Keratinocyte (primary cell): ENCODE results near the gene PCIF1. TPM values are rescaled to one million over a fixed set of nuclear protein-coding genes. Genes with fewer than 3 reads are reported as not detected.

Experiments used
- DNase-seq: peaks from one replicate; pipeline ENCODE4 v3.0.0-alpha.2; 2011; ENCODE audit warnings: low read depth, missing footprints, low spot score
- FAIRE-seq: peaks from 2 replicates; lab custom pipeline; 2011; peaks lifted over from hg19 to GRCh38; lab: Jason Lieb, UNC
- H2AFZ ChIP-seq: 2 replicates; pipeline ENCODE4 v1.6.0; 2012; ENCODE audit warnings: low read length, control low read depth, inconsistent platforms; ENCODE audit not compliant: control insufficient read depth
- H3K27ac ChIP-seq: 2 replicates; pipeline ENCODE4 v1.5.1; 2011; ENCODE audit warnings: low read length; ENCODE audit not compliant: control insufficient read depth, insufficient read depth
- H3K27me3 ChIP-seq: 3 replicates; pipeline ENCODE4 v1.6.0; 2011; ENCODE audit warnings: low read length; ENCODE audit not compliant: control insufficient read depth, insufficient read depth; ENCODE audit errors: extremely low read depth
- H3K36me3 ChIP-seq, 2 experiments: 2 replicates in 1 of 2; 3 replicates in 1 of 2; pipeline ENCODE4 v1.5.1; 2011; ENCODE audit warnings: low read length in 2 of 2, mild to moderate bottlenecking in 1 of 2; ENCODE audit not compliant: control insufficient read depth in 2 of 2, insufficient read depth in 2 of 2; ENCODE audit errors: extremely low read depth in 1 of 2
- H3K4me1 ChIP-seq: 3 replicates; pipeline ENCODE4 v1.5.1; 2011; ENCODE audit warnings: low read length; ENCODE audit not compliant: control insufficient read depth, insufficient read depth; ENCODE audit errors: extremely low read depth
- H3K4me2 ChIP-seq: 3 replicates; pipeline ENCODE4 v1.6.0; 2011; ENCODE audit warnings: low read depth, low read length; ENCODE audit not compliant: control insufficient read depth, insufficient read depth; ENCODE audit errors: extremely low read depth
- H3K4me3 ChIP-seq, 3 experiments: fragments of 200-600 bp in 1 of 3; sonication (generic) in 1 of 3; 2 replicates in 2 of 3; 3 replicates in 1 of 3; pipeline ENCODE4 v1.5.1; 2011 to 2016; ENCODE audit warnings: low read length in 3 of 3, mild to moderate bottlenecking in 3 of 3, control low read depth in 2 of 3, inconsistent platforms in 1 of 3, low read depth in 1 of 3, mixed read lengths in 1 of 3, mixed run types in 1 of 3, moderate library complexity in 1 of 3; ENCODE audit not compliant: control insufficient read depth in 2 of 3, insufficient read depth in 2 of 3; ENCODE audit errors: extremely low read depth in 1 of 3
- H3K79me2 ChIP-seq: 2 replicates; pipeline ENCODE4 v1.6.0; 2012; ENCODE audit warnings: low read length; ENCODE audit not compliant: control insufficient read depth, insufficient read depth
- H3K9ac ChIP-seq: 3 replicates; pipeline ENCODE4 v1.6.0; 2011; ENCODE audit warnings: low read length; ENCODE audit not compliant: control insufficient read depth, insufficient read depth; ENCODE audit errors: extremely low read depth
- H3K9me1 ChIP-seq: 3 replicates; pipeline ENCODE4 v1.6.0; 2011; ENCODE audit warnings: low read length; ENCODE audit not compliant: control insufficient read depth, insufficient read depth; ENCODE audit errors: extremely low read depth
- H3K9me3 ChIP-seq: 2 replicates; pipeline ENCODE4 v1.5.1; 2012; ENCODE audit warnings: low read depth, low read length; ENCODE audit not compliant: control insufficient read depth
- H4K20me1 ChIP-seq: 3 replicates; pipeline ENCODE4 v1.6.0; 2011; ENCODE audit warnings: low read length; ENCODE audit not compliant: control insufficient read depth, insufficient read depth; ENCODE audit errors: extremely low read depth
- EZH2 ChIP-seq: IDR thresholded peaks from one replicate; pipeline ENCODE4 v1.6.1; 2012; ENCODE audit warnings: inconsistent platforms, mild to moderate bottlenecking, low read length, moderate library complexity
- dilution Hi-C: fragments of 300-500 bp; cut with MboI; formaldehyde crosslinking; loops from one replicate; pipeline ENCODE4 v1.7.0; 2020; ENCODE audit warnings: low sequenced_read_pairs; ENCODE audit not compliant: extremely low pct_ligation_motif_present
- polyA plus RNA-seq, 5 experiments: library from polyadenylated mRNA; depleted of rRNA in 3 of 5; stranded (reverse) in 3 of 5; stranded (forward) in 1 of 5; unstranded in 1 of 5; fragments of >200 nt; gene quantifications; 1 replicate in 1 of 5; 2 replicates in 3 of 5; 3 replicates in 1 of 5; pipeline versions ENCODE4 v1.2.1 to v1.2.3, GENCODE V29; 2011 to 2012; ENCODE audit warnings: missing spikeins in 2 of 5, low read depth in 1 of 5, low replicate concordance in 1 of 5
- TF ChIP-seq, protein P1 (sequence below), 3 experiments: IDR thresholded peaks in 1 of 3; conservative IDR thresholded peaks in 1 of 3; optimal IDR thresholded peaks in 1 of 3; 2 replicates in 2 of 3; 3 replicates in 1 of 3; pipeline versions ENCODE3 to v1.5.1; 2011; ENCODE audit warnings: low read length in 3 of 3, mild to moderate bottlenecking in 3 of 3, moderate library complexity in 2 of 3, control low read depth in 1 of 3, inconsistent platforms in 1 of 3; ENCODE audit not compliant: insufficient read depth in 2 of 3; ENCODE audit errors: extremely low read depth in 1 of 3

Gene PCIF1
- polyA plus RNA-seq, 1 donor (not counting 4 experiments of a cell fraction or from before 2014, with no cell fraction given), result 7.0 TPM

GRCh38 chr20:45947110-45947866, 12.8 kb downstream of the PCIF1 start:
- Histone ChIP-seq H3K27me3 (no peaks in the 10 kb centered on the region), H3K79me2 (no peaks in the 10 kb centered on the region), H3K4me1 (peaks cover 16% of the 10 kb centered on the region), H4K20me1 (no peaks in the 10 kb centered on the region), H3K9me3 (no peaks in the 10 kb centered on the region), H3K9me1 (no peaks in the 10 kb centered on the region), H3K4me3 (no peak overlapping the region), H3K4me2 (no peak overlapping the region), H3K27ac (no peak overlapping the region), H2AFZ (no peak overlapping the region), H3K9ac (no peak overlapping the region), H3K36me3 (peaks cover 49 to 65% of the 10 kb centered on the region in 2 experiments)
- FAIRE-seq (no peak), DNase-seq (no peak)
- dilution Hi-C loops, result no loop called here
- no peak for TF ChIP-seq EZH2
- TF ChIP-seq, protein P1, sequence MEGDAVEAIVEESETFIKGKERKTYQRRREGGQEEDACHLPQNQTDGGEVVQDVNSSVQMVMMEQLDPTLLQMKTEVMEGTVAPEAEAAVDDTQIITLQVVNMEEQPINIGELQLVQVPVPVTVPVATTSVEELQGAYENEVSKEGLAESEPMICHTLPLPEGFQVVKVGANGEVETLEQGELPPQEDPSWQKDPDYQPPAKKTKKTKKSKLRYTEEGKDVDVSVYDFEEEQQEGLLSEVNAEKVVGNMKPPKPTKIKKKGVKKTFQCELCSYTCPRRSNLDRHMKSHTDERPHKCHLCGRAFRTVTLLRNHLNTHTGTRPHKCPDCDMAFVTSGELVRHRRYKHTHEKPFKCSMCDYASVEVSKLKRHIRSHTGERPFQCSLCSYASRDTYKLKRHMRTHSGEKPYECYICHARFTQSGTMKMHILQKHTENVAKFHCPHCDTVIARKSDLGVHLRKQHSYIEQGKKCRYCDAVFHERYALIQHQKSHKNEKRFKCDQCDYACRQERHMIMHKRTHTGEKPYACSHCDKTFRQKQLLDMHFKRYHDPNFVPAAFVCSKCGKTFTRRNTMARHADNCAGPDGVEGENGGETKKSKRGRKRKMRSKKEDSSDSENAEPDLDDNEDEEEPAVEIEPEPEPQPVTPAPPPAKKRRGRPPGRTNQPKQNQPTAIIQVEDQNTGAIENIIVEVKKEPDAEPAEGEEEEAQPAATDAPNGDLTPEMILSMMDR (optimal IDR thresholded peaks at IDR 0.05 in 1 of 3, IDR thresholded peaks at IDR 0.05 in 1 of 3, conservative IDR thresholded peaks at IDR 0.05 in 1 of 3; ENCODE audit: extremely low read depth in 1 of 3, insufficient read depth in 2 of 3, low read length in 3 of 3), result no peak

DNA sequence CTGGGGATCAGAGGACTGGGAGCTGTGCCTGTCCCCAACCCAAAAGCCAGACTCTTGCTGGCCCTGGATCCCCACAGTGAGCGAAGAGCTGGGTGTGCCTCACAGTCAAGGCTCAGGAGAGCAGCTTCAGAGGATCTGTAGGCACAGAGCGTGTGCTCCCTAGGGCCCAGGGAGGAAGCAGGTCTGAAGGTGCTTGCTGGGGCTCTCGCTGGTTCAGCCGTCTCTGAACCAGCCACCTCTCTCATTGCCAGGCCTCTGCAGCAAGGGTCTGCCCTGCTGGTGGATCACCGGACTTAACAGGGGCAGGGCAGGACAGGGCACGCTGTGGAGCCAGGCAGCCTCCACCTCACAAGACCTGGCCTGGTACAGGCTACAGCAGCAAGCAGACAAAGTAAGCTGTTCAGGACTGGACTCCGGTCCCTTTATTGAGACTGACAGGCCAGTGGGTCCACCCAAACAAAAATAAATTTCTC, 13.8 kb downstream of the PCIF1 start:
- FAIRE-seq (no peak), DNase-seq (no peak)
- Histone ChIP-seq H3K9me3 (no peaks in the 10 kb centered on the region), H3K36me3 (peaks cover 50 to 72% of the 10 kb centered on the region in 2 experiments), H3K27ac (no peak overlapping the region), H2AFZ (no peak overlapping the region), H3K4me1 (peaks cover 16% of the 10 kb centered on the region), H3K27me3 (no peaks in the 10 kb centered on the region), H3K9me1 (no peaks in the 10 kb centered on the region), H3K4me3 (no peak overlapping the region), H3K9ac (no peak overlapping the region), H3K4me2 (no peak overlapping the region), H4K20me1 (no peaks in the 10 kb centered on the region), H3K79me2 (no peaks in the 10 kb centered on the region)
- dilution Hi-C loops, result no loop called here
- no peak for TF ChIP-seq EZH2
- TF ChIP-seq, protein P1 (optimal IDR thresholded peaks at IDR 0.05 in 1 of 3, IDR thresholded peaks at IDR 0.05 in 1 of 3, conservative IDR thresholded peaks at IDR 0.05 in 1 of 3; ENCODE audit: extremely low read depth in 1 of 3, insufficient read depth in 2 of 3, low read length in 3 of 3), result no peak
